Spleen (tissue), 11 donors: ENCODE results near the gene CENPVL2. TPM values are rescaled to one million over a fixed set of nuclear protein-coding genes. Genes with fewer than 3 reads are reported as not detected.
A peak's percentile ranks its signal among the peaks of the same experiment; 100 is the strongest.
"Not testable (repeated sequence)": the region's sequence is repeated elsewhere in the genome, so short reads cannot be mapped to it uniquely, and the experiment has no call there.

Experiments
- DNase-seq: peaks from one replicate; pipeline ENCODE4 v3.0.0-alpha.2; 2020
- H3K27ac ChIP-seq, 8 donors: fragments of 200-600 bp; sonication (generic) in 7 of 8; 1 replicate in 4 of 8; 2 replicates in 4 of 8; pipeline versions ENCODE4 v1.5.0 to v1.8.0; 2016 to 2021; ENCODE audit warnings: inconsistent platforms in 4 of 8, mild to moderate bottlenecking in 4 of 8, moderate library complexity in 1 of 8
- H3K27me3 ChIP-seq, 7 donors: fragments of 200-600 bp; sonication (generic) in 6 of 7; replicated peaks in 1 of 7; 1 replicate in 4 of 7; 2 replicates in 3 of 7; pipeline versions ENCODE4 v1.5.0 to v1.8.0; 2016 to 2021; ENCODE audit warnings: inconsistent platforms in 3 of 7, mild to moderate bottlenecking in 1 of 7
- H3K36me3 ChIP-seq, 6 donors: fragments of 200-600 bp; sonication (generic) in 5 of 6; 1 replicate in 4 of 6; 2 replicates in 2 of 6; pipeline versions ENCODE4 v1.5.0 to v1.8.0; 2016 to 2021; ENCODE audit warnings: inconsistent platforms in 2 of 6
- H3K4me1 ChIP-seq, 6 donors: fragments of 200-600 bp; sonication (generic) in 5 of 6; 1 replicate in 3 of 6; 2 replicates in 3 of 6; pipeline versions ENCODE4 v1.5.0 to v1.8.0; 2016 to 2021; ENCODE audit warnings: inconsistent platforms in 3 of 6
- H3K4me3 ChIP-seq, 8 donors: fragments of 200-600 bp; sonication (generic) in 7 of 8; 1 replicate in 4 of 8; 2 replicates in 4 of 8; pipeline versions ENCODE4 v1.5.0 to v1.8.0; 2016 to 2021; ENCODE audit warnings: inconsistent platforms in 4 of 8, mild to moderate bottlenecking in 4 of 8, moderate library complexity in 2 of 8
- H3K9me3 ChIP-seq, 8 donors: fragments of 200-600 bp; sonication (generic) in 7 of 8; 1 replicate in 4 of 8; 2 replicates in 4 of 8; pipeline versions ENCODE4 v1.5.0 to v1.8.0; 2016 to 2021; ENCODE audit warnings: inconsistent platforms in 4 of 8
- POLR2A ChIP-seq, 3 donors: fragments of 450-650 bp; IDR thresholded peaks; one replicate each; pipeline ENCODE4 v1.5.1; 2017; ENCODE audit warnings: antibody characterized with exemption in 3 of 3, mild to moderate bottlenecking in 1 of 3
- POLR2AphosphoS5 ChIP-seq, 3 donors: sonication (generic); formaldehyde crosslinking; IDR thresholded peaks; one replicate each; pipeline ENCODE4 v1.5.1; 2017; ENCODE audit warnings: antibody characterized with exemption in 3 of 3
- WGBS, 5 donors: extraction: QIAGEN DNeasy Blood & Tissue Kit in 3 of 5; methylation state at CpG; one replicate each; pipeline versions ENCODE4 v1.1.5 to v1.1.7; 2013 to 2018; 5-methylcytosine and 5-hydroxymethylcytosine counted together
- intact Hi-C: fragments of 100-400 bp; cut with DNase I; formaldehyde crosslinking; loops from one replicate; pipeline ENCODE4 v1.15.0; 2023; ENCODE audit warnings: low total_unique reads
- polyA plus RNA-seq, 3 donors: library from polyadenylated mRNA; stranded (reverse); fragments of 200-250 nt; gene quantifications; one replicate each; pipeline ENCODE4 v1.2.1, GENCODE V29; 2013
- total RNA-seq, 7 donors: library from RNA; depleted of rRNA in 3 of 7; stranded (reverse); fragments of >200 nt in 3 of 7; fragmentation: NEBNext Ultra II Directional in 4 of 7; extraction: Animal tissue kit (Norgen Biotek cat#: 25700) in 4 of 7; gene quantifications; one replicate each; pipeline versions ENCODE4 v1.1.0 to v1.2.1, GENCODE V29; 2016 to 2021
- TF ChIP-seq, protein P1 (sequence below), 11 experiments: fragments of 200-600 bp in 7 of 11; fragments of 450-650 bp in 4 of 11; sonication (generic) in 4 of 11; IDR thresholded peaks in 8 of 11; conservative IDR thresholded peaks in 3 of 11; 1 replicate in 7 of 11; 2 replicates in 4 of 11; pipeline versions ENCODE4 v1.4.0 to v1.8.0; 2016 to 2021; ENCODE audit warnings: antibody characterized with exemption in 11 of 11, inconsistent platforms in 4 of 11, mild to moderate bottlenecking in 1 of 11
- donor health status: healthy with polysubstance abuse.
- donor health status: DM: no; HTN: no; CAD: no; lungs with moderate emphysema.
- donor health status: DM: no; HTN: no; CAD: no.
- donor health status: Bipolar disorder and iron deficiency.
- donor health status: healthy.
- donor health status: DM: no; HTN: no; CAD: no.
- donor health status: DM: yes; HTN: yes; CAD: no.

CENPVL2 gene
- total and polyA plus RNA-seq, 10 donors, result not detected

DNA sequence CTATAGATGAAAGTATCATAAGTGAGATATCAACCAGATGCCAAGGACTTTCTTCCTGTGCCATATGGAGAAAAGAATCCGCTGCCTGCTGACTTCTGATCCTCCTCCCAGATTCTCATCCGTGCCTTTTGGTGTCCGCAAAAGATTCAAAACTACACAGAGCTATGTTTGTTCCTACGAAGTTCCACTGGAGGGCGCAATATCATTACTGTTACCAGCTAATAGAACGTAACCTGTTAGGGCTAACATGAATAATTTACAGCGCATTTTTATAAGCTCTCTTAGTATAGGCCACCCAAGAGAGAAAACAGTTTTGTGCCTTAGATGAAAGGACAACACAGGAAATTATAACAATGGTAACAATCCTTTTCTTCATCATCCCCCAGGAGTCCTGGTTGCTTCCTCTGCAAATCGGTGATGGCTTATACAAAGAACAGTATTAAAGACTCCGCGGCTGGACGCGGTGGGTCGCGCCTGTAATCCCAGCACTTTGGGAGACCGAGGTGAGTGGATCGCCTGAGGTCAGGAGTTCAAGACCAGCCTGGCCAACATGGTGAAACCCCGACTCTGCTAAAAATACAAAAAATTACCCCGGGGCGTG lies 41.1 kb downstream of the CENPVL2 start:
- no peak overlapping the region for H3K4me3 ChIP-seq
- 24 to 39% (median 37%) methylated on average over 17 to 19 of the region's 19 CpGs for WGBS, 5 donors
- peaks cover 0 to 54% (median 0%) of the 10 kb centered on the region in 7 donors for H3K27me3 ChIP-seq
- no peaks in the 10 kb centered on the region for H3K36me3 ChIP-seq
- no peaks in the 10 kb centered on the region for H3K4me1 ChIP-seq
- H3K27ac ChIP-seq, result no peak overlapping the region
- no peaks in the 10 kb centered on the region for H3K9me3 ChIP-seq
- DNase-seq, result no peak
- intact Hi-C loops, result no loop called here
- TF ChIP-seq POLR2AphosphoS5 (IDR thresholded peaks at IDR 0.05), result no peak
- no peak for TF ChIP-seq POLR2A (IDR thresholded peaks at IDR 0.05)
- TF ChIP-seq, protein P1, sequence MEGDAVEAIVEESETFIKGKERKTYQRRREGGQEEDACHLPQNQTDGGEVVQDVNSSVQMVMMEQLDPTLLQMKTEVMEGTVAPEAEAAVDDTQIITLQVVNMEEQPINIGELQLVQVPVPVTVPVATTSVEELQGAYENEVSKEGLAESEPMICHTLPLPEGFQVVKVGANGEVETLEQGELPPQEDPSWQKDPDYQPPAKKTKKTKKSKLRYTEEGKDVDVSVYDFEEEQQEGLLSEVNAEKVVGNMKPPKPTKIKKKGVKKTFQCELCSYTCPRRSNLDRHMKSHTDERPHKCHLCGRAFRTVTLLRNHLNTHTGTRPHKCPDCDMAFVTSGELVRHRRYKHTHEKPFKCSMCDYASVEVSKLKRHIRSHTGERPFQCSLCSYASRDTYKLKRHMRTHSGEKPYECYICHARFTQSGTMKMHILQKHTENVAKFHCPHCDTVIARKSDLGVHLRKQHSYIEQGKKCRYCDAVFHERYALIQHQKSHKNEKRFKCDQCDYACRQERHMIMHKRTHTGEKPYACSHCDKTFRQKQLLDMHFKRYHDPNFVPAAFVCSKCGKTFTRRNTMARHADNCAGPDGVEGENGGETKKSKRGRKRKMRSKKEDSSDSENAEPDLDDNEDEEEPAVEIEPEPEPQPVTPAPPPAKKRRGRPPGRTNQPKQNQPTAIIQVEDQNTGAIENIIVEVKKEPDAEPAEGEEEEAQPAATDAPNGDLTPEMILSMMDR (IDR thresholded peaks at IDR 0.05 in 8 of 11, conservative IDR thresholded peaks at IDR 0.05 in 3 of 11), result peak in 6 of 11 experiments; percentile 8 to 33 (median 18)

DNA sequence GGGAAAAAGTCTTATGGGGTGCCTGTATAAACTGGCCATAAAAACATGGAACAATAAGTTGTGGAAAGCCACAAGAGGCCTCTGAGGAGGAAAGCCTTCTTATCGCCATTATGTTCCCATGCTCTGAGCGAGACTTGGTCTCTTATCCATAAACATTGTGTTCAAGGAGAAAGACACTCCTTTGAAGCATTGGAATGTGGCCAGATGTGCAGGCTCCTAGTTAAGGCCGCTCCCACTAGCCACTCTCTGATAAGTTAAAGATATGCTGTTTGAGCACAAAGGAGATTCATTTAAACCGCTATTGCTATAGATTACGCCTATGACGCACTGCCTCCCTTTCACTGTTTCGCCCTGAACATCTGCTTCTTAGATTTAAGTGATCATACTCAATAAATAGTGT lies 46.1 kb downstream of the CENPVL2 start:
- 78 to 94% (median 85%) methylated on average over 7 of the region's 7 CpGs for WGBS, 5 donors
- H3K36me3 ChIP-seq, H3K4me3 ChIP-seq, H3K27ac ChIP-seq, H3K9me3 ChIP-seq, intact Hi-C loops, H3K4me1 ChIP-seq, DNase-seq: not testable (repeated sequence)
- H3K27me3 ChIP-seq, result peaks cover 0 to 49% (median 0%) of the 10 kb centered on the region in 7 donors

Other genes with a start within 250 kb of the CENPVL2 start
- under 1 TPM in 5 of 7 donors, not detected in 2; 0.32 to 0.77 (median 0.40) TPM for gene NUDT11, start 186.2 kb downstream of the CENPVL2 start, total RNA-seq
- under 1 TPM; 0.16 to 0.49 (median 0.17) TPM for gene NUDT11, start 186.2 kb downstream of the CENPVL2 start, polyA plus RNA-seq
- gene CENPVL3, start 63.9 kb downstream of the CENPVL2 start, total RNA-seq, result not detected
- gene CENPVL3, start 63.9 kb downstream of the CENPVL2 start, polyA plus RNA-seq, result under 1 TPM in 2 of 3 donors, not detected in 1; 0.03 to 0.04 TPM
- not detected for gene CENPVL1, start 27.7 kb upstream of the CENPVL2 start, total RNA-seq
- gene CENPVL1, start 27.7 kb upstream of the CENPVL2 start, polyA plus RNA-seq, result not detected
- 10 to 100 TPM in 1 of 7 donors, 1 to 10 TPM in 6; 5.9 to 10.8 (median 7.3) TPM for gene GSPT2, start 60.6 kb upstream of the CENPVL2 start, total RNA-seq
- 1 to 10 TPM; 7.3 to 9.6 (median 9.0) TPM for gene GSPT2, start 60.6 kb upstream of the CENPVL2 start, polyA plus RNA-seq
- gene MAGED1, start 210.8 kb upstream of the CENPVL2 start, total RNA-seq, result 10 to 100 TPM; 41.5 to 75.5 (median 56.9) TPM
- 10 to 100 TPM; 18.8 to 25.2 (median 22.8) TPM for gene MAGED1, start 210.8 kb upstream of the CENPVL2 start, polyA plus RNA-seq